ENCODE measurements around the gene FAM117A.

Gene FAM117A

DNA sequence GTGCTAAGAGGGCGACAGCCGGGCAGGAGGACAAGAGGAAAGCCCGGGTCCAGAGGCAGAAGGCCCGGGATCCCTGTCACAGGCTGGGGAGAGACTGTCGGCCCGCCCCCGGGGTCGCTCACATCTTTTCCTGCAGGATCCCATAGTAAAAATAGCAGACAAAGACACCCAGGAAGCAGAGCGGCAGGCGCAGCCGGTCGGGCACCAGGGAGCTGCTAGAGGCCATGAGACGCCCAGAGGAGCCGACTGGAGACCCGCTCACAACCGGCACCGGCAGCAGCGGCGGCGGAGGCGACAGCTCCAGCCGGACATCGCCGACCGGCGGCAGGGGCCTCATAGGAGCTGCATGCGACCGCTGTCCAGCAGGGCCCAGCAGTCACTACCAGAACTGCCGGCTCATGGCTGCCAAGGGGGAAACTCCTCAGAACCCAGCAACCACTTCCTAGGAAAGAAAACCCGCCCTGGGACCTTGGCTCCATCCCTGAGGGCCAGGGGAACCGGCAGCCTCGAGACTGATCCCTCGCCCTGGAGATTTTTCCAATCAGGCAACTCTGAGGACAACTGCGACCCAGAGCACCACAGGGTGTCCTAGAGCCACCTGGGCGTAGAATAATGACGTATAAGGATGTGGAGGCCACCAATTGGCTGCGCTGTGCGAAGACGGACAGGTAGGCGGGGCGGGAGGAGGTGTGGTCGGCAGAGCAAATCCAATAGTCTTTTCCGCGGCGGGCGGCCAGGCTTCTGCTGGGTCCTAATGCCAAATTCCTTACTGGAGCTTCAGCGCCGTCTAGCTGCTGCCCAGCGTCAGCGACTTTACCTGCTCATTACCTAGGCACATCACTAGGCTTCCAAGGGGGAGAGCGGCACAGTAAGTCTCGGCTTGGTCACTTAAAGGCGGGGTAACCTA is 56.1 kb downstream of the FAM117A start, which contains the start of gene SLC35B1:
TSS of gene SLC35B1 (minus strand) at position 357 of the 907 bp plus-strand sequence. CDS start at position 226, 131 bp downstream.
- peak; percentile 97 for DNase-seq (ENCODE audit: low read depth)

DNA sequence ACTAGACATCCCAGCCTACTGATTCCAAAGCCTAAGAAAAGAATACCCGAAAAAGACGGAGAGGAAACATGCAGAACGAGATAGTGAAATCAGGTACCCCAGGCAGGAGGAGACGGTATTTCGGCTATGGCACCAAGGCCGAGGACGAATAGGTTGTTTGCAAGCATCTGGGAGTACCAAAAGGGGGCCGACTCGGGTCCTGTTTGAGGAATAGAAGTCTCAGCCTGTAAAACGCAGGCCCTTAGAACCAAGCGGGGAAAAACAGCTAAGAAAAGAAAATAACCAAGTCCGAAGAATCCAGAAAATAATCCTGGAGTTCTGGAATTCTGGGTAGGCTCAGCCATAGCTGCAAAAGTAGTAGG is 56.7 kb downstream of the FAM117A start:
- peak; percentile 25 for DNase-seq (ENCODE audit: low read depth)

DNA sequence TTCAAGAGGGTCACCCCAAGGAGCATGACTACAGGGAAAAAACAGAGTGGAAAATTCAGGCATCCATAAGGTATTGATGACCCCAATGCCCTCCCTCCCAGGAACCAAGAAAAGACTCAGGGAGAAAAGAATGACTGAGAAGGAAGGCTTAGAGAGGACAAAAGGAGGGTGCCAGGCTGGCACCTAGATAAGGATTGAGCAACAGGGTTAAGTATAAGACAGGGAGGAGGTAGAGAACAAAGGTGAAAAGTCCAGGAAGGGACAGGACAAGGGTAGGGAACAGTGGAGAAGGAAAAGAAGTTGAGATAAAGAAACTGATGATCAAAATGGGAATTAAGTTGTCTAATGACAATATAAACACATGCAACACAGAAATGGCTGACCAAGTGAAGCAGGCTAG is 58.7 kb downstream of the FAM117A start:
- no peak for DNase-seq (ENCODE audit: low read depth)

DNA sequence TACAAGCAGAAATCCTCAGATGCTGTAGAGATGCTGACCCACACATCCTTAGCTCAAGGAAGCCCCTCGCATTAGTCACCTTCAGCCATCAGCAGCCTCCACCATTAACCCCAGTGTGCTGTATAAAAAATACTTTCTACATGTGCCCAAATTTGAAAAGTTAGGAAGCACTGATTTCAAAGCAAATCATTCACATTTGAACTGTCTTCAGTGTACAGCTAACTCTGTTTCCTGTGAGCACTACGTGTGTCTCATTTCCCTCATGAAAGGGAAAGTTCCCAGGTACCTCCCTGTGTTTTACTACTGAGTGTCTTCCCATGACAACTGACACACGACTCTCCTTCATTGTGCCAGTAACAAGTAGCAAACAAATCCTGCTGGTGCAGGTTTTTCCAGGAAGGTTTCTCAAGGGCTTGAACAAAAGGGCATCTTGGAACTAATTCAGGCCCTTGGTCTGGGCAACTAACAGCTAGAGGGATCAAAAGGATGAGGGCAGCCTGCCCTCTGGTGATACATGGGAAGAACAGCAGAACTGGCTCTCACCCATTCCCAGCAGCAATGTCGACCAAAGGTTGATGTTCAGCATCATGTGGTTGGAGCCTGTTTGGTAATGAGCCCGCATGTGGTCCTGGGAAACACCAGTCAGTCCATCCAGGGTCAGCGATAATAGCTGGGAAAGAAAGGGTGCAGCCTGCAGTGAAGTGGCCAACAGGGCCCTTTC is 60.2 kb downstream of the FAM117A start:
- no peak for DNase-seq (ENCODE audit: low read depth)

DNA sequence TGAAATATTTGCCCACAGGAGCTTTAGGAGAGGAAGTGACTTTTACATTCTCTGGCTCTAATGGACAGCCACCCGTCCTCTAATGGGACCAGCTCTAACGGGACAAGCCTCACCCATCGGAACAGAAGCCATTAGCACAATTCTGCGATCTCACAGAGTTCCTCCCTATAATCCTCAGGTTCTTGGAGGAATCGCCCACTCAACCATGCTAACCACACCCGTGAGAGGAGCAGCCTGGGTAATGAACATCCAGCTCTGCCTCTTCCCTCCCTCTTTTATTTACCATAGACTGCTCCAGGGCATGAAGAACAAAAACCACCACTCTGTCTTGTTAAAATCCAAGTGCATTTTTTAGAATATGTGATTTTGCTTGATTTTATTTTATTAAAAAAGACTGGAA is 63.0 kb downstream of the FAM117A start:
- no peak for DNase-seq (ENCODE audit: low read depth)

DNA sequence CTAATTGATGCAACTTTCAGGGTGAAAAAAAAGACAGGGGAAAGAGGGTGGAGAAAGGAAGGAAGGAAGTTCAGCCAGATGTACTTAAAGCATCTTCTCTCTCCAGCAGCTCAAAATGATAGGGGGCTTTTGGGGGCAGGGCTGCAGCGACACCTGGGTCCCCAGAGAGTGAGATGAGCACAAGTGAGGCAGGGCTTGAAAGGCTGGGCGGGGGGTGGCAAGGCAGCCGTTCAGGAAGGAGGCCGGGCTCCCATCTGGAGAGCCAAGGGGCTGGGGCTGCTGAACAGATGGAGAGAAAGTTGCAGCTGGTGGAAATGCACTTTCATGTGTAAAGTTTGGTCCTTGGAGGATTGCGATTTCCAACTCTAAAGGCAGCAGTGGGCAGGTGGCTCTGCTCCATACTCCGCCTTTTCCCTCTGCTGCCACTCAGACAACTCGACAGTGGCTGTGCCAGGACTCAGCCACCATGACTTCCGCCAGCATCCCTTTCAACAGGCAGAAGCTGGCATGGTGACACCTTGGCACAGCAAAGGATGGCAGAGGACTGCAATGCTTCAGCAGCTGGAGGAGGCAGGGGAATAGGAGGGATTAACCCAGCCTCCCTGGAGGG is 63.9 kb downstream of the FAM117A start:
- no peak for DNase-seq (ENCODE audit: low read depth)

DNA sequence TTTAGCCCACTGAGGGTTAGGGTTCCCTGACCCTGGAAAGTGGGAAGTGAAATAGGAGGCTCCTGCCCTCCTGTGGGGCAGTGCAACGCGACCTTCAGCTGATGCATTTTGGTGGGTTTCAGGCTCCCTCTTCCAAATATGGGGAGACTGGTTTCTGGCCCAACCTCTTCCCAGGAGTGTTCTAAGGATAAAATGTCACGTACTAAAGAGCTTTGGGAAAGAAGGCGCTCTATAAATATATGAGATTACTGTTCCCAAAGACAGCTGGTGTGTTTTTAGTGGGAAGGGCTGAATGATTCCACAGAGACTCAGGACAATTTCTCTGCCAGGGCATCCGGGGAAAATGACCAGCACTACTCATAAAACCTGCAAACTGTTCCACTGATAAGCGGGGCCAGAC is 65.9 kb downstream of the FAM117A start:
- DNase-seq (ENCODE audit: low read depth), result no peak

DNA sequence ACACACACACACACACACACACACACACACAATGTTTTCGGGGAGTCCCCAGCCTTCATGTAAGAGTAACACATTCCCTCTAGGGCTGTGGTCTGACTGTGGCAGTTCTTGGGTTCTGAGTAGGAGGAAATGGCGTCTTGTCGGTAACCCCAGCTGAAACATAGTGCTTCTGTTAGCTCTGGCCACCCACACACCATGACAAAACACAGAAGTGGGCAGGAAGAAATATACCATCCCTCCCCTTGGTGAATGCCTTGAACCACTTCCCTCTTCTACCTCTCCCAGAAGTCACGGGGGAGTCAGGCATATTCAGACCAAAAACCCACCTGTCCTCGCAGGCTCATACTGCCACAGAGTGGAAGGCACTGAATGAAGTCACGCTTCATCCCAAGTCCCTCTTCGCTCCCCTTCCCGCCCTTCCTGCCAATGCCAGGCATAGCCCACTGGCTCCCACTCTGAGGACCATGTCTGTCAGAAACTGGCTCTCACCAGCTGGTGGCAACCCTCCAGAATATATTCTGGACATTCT is 67.6 kb downstream of the FAM117A start:
- DNase-seq (ENCODE audit: low read depth), result peak; percentile 69

DNA sequence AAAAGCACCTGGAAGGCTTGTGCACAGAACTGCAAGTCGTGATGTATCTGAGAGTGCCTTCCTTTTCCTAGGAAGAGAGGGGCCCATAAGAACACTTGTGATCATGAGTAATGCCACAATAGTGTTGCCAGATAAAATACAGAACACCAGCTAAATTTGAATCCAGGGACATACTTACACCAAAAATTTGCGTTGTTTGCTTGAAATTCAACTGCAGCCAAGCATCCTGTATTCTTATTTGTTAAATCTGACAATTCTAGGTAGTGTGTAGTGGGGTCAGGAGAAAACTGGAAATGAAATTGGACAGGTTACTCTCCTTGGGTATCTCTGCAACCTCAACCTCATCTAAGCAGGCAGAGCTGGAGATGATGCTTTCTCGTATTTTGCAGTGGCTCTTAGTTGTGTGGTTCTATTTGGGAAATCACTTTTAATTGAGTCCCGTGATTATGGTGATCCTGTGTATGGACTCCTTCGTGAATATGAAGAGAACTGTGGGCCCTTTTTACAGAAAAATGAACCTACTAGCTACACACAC is 68.2 kb downstream of the FAM117A start:
- no peak for DNase-seq (ENCODE audit: low read depth)

DNA sequence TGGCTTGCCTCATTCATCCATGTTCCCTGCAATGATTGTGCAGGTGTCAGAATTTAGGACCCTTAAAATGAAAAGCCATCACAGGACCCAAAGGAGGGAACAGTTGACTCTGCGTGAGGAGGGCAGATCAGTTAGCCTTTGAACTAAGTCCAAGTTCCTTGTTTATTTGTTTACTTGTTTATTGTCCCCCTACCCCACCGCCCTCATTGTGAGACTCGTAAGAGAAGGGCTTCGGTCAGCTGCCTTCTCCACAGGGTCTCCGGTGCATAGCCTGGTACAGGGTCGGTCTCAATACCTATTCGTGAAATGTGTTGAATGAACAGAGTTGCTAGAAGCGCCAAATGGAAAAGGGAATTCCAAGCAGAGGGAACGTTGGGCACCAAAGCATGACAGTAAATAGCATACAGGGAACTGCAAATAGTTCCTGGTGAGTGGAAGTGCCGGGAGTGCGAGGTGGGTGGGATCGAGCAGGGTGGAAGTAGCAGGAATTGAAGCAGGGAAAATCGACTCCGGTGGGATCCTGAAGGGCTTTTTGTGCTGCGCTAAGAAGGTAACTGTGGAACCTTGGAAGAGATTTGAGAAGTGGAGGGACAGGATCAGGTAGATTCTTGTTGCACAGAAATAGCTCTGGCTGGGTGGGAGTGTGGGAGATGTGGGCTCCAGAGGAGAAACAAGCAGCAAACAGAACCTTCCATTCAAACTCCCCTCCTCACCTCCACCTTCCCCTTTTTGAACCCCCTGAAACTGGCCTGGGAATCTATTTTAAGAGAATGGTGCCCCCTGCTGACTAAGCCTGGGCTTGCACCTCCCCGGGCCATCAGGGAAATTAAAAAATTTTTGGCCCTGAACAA is 68.9 kb downstream of the FAM117A start:
- DNase-seq (ENCODE audit: low read depth), result peak; percentile 62

DNA sequence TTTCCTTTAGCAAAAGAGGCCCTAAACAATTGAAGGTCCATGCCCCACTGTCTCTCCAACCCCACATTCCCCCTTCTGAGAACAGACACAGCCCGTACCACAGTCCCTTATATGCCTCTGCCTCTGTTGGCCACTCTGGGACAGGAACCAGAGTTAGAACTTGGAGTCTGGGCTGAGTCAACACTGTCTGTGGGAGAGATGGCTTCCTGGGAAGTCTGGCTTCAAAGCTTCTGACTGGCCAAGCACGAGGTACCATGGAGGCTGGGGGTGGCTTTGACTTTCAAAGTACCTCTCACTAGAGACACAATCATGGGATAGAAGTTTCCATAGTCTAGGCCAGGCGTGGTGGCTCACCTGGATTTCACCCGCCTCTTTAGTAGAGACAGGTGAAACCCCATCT is 71.2 kb downstream of the FAM117A start:
- DNase-seq (ENCODE audit: low read depth), result no peak

DNA sequence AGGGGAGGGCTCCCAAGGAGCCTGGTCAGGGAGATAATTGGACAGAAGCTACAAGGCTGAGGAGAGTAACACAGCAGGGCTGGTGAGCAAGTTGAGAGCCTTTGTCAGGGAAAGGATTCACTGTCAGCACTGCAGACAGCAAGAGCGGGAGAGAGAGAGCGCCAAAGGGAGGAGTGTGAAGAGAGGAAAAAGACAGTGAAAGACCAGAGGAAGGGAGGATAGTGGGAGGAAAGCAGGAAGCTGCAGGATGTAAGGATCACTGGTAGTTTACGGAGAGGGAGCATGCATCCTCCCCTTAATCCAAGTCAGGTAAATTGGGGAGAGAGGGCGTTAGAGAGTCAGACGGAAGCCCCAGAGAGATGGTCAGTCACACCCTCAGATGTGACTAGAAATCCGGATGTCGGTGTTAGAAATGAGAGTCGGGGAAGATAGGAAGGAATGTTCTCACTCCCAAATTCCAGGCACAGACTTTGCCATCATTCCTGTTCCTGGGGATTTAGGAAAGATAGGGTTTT is 72.2 kb downstream of the FAM117A start:
- DNase-seq (ENCODE audit: low read depth), result no peak

DNA sequence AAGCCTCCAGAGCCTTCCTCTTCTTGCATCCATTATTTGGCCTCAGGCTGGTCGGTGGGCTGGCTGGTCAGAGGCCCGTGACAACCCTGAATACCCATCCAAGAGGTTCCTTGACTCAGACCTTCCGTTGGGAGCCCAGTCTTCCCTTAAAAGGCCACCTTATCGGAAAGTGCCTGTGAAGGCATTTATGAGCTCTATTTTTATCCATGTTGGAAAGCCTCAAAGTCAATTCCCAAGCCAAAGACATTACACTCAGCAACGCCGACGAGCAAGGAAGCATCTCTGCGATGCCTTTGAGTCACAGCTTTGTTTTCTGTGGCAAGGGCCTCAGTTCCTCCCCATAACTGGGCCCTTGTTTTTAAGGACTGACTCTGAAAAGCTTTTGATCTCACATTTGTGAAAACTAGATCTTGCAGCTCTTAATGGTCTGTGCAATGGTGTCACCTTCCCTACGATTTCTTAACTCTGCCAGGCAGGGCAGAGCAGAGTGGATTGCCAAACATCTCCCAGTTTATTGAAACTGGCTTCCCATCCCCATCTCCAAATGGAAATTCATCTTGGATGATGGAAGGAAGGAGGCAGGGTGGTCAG is 72.8 kb downstream of the FAM117A start:
- DNase-seq (ENCODE audit: low read depth), result no peak

DNA sequence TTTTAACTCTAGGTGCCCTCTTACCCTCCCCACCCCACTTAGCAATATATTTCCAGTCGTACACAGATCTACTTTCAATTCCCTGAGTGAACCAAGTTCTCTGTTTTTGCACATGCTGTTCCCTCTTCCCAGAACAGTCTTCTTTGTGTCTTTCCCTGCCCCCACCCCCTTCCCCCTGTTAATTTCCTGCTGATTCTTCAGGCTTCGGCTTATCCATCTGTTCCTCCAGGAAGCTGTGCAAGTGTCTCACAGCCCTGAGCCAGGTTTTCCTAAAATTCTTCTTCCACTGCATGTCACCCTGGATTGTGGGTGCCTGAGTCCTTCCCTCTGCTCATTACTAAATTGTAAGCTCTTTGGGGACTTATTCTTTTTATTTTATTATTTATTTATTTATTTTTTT is 73.7 kb downstream of the FAM117A start:
- no peak for DNase-seq (ENCODE audit: low read depth)

DNA sequence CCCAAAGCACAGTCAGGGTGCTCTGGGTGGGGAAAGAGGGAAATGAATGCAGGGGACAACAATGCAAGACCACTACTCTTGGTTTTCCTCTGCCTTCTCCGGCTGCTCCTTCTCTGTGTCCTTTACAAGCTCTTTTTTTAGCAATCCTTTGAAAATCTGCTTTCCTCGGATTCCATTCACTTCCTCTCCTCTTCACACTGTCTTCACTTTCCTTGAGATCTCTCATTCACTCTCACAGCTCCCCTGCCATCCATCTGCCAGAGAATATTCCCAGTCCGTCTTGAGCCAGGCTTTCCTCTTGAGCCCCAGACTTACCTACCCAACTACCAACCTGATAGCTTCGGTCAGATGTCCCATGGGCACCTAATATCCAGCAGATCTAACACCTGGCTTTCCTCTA is 75.1 kb downstream of the FAM117A start:
- DNase-seq (ENCODE audit: low read depth), result no peak

DNA sequence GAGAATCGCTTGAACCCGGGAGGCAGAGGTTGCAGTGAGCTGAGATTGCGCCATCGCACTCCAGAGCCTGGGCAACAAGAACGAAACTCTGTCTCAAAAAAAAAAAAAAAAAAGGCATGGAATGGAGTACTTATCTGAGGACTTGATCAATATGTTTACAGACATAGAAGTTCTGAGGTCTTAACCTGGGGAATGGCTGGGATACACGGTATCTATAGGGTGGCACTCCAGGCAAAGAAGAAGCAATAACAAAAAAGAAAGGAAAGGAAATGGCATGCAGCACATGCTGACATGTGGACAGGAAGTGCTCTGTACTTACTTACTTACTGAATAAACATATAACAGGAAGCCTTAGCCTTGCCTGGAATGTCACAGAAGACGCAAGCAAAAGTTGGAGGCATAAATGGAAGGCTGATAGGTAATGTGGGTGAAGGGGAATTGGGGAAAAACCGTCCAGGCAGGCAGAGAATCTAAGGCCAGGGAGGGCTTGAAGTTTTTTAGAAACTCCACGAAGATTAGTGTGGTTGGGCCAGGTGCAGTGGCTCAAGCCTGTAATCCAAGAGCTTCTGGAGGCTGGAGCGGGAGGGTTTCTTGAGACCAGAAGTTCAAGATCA is 75.9 kb downstream of the FAM117A start:
- no peak for DNase-seq (ENCODE audit: low read depth)

DNA sequence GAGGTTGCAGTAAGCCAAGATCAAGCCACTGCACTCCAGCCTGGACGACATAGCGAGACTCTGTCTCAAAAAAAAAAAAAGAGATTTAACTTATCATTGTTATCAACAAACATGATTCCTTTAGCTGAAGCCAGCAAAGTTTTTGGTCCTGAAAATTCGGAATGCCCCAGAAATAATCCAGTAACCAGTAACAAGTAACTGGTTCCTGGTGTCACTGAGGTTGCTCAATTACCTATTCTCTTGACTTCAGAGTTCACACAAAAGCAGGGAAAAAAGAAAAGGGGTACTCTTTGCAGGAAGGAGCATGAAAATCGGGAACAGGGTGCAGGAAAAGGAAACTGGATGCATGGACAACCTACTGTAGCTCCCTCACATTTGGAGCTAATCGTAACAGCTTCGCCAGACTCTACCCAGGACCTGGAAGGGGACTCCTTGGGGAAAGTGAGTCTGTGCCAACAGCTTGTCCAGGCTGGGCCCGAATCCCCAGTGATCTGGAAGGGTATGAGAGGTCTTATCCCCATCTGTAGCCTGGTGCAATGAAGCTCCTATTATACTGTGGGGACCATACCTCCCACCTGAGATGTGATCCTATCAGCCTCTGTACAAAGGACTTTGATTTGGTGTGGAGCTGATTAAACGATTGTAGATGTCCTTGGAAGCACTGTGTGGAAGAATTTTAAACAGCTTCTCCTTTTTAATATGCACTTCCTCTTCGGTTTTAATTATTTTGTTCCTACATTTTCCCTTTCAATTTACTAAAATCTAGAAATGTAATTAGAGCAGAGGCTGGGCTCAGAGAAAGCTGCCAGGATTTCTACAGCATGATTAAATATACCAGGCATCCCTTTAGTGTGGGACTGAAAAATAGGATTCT is 82.6 kb downstream of the FAM117A start:
- DNase-seq (ENCODE audit: low read depth), result no peak

DNA sequence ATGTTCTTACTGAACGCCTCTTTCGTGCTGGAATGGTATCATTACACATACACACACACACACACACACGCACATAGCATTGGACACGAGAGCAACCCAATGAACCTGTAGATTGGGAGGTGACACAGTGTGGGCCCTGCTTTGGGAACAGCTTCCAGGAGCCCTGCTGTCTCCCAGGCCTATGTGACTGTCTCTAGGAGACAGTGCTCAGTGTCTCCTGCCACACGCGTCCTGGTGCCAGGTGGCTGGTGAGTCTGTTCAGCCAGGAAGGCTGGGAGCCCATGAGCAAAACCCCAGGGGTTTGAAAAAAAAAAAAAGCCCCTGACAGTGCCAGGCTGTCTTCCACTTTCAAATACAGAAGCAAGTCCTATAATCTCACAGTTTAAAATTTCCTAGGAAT is 83.6 kb downstream of the FAM117A start:
- no peak for DNase-seq (ENCODE audit: low read depth)

Data from activated gamma-delta T cell treated with anti-CD3 and anti-CD28 coated beads, Interleukin-2, amount 50 U/mL, for 16 hours (primary cell).